AG04450 (cell line): ENCODE data around the gene ITM2C. TPM values are rescaled to one million over a fixed set of nuclear protein-coding genes. Genes with fewer than 3 reads are reported as not detected.

Source experiments
- CTCF ChIA-PET: fragments of 300-600, 350-600 bp; formaldehyde crosslinking; extraction: SDS; loops from one replicate; lab custom pipeline; 2022; ENCODE audit warnings: antibody characterized with exemption, inconsistent platforms; lab: Charles Lee
- POLR2A ChIA-PET: fragments of 350-600 bp; formaldehyde crosslinking; extraction: SDS; loops from one replicate; lab custom pipeline; 2021; ENCODE audit warnings: antibody characterized with exemption, inconsistent platforms; lab: Yijun Ruan, JAX
- DNase-seq: peaks from one replicate; pipeline ENCODE4 v3.0.0-alpha.2; 2011; ENCODE audit warnings: low read depth, low spot score
- H3K27ac ChIP-seq: one replicate; pipeline ENCODE4 v1.5.1; 2012; ENCODE audit warnings: low read depth, low read length, control low read depth
- H3K27me3 ChIP-seq: one replicate; pipeline ENCODE4 v1.6.0; 2012; ENCODE audit warnings: low read length; ENCODE audit not compliant: control insufficient read depth, insufficient read depth
- H3K4me3 ChIP-seq: 2 replicates; pipeline ENCODE4 v1.5.1; 2011; ENCODE audit warnings: mild to moderate bottlenecking, low read depth, low read length, control low read depth
- H3K9me3 ChIP-seq: 2 replicates; pipeline ENCODE4 v1.5.1; 2012; ENCODE audit warnings: low read length; ENCODE audit not compliant: control insufficient read depth, insufficient read depth
- CTCF ChIP-seq: IDR thresholded peaks from 2 replicates; pipeline ENCODE4 v1.5.1; 2011; ENCODE audit warnings: low read depth, low read length, control low read depth, inconsistent platforms
- polyA plus RNA-seq: library from polyadenylated mRNA; depleted of rRNA; stranded (reverse); fragments of >200 nt; gene quantifications from 2 replicates; pipeline ENCODE4 v1.2.3, GENCODE V29; 2011

Gene ITM2C
- polyA plus RNA-seq, 1 experiment: 371 TPM

- CTCF ChIA-PET: interaction anchor here (1.0 to 1.9 kb wide), 2 partner anchors 18 to 157 kb away, joined by 3 to 4 read pairs; no protein-coding TSS in a partner anchor
- no peak for DNase-seq
Observed at GRCh38 chr2:230830428-230830827, 34.3 kb upstream of the ITM2C start.

GRCh38 chr2:230840301-230840700, 24.4 kb upstream of the ITM2C start:
- CTCF ChIA-PET: interaction anchor here (0.7 to 2.2 kb wide), 4 partner anchors 8 to 212 kb away, joined by 3 to 12 read pairs (median 5); no protein-coding TSS in a partner anchor
- TF ChIP-seq CTCF: no peak

More at GRCh38 chr2:230830428-230830827, 34.3 kb upstream of the ITM2C start:
- H3K27ac ChIP-seq: no peak overlapping the region
- H3K27me3 ChIP-seq: peaks cover 23% of the 10 kb centered on the region
- H3K9me3 ChIP-seq: peaks cover 20% of the 10 kb centered on the region
- no peak for TF ChIP-seq CTCF
- POLR2A ChIA-PET: no interaction called here
- no peak overlapping the region for H3K4me3 ChIP-seq

GRCh38 chr2:230842473-230842872, 22.3 kb upstream of the ITM2C start:
- DNase-seq: no peak
- POLR2A ChIA-PET: no interaction called here
- Histone ChIP-seq H3K9me3 (peaks cover 13% of the 10 kb centered on the region; the same call in 1 of the 2 replicates), H3K27ac (no peak overlapping the region), H3K27me3 (peaks cover 30% of the 10 kb centered on the region), H3K4me3 (no peak overlapping the region)
- CTCF ChIA-PET: no interaction called here
- TF ChIP-seq CTCF: no peak

More at GRCh38 chr2:230840301-230840700, 24.4 kb upstream of the ITM2C start:
- POLR2A ChIA-PET: no interaction called here
- Histone ChIP-seq H3K9me3 (peaks cover 9% of the 10 kb centered on the region; the same call in 1 of the 2 replicates), H3K27ac (no peak overlapping the region), H3K27me3 (peaks cover 24% of the 10 kb centered on the region), H3K4me3 (no peak overlapping the region)
- DNase-seq: no peak

GRCh38 chr2:230843132-230843531, 21.6 kb upstream of the ITM2C start:
- CTCF ChIA-PET: no interaction called here

More at GRCh38 chr2:230843132-230843531, 21.6 kb upstream of the ITM2C start:
- Histone ChIP-seq H3K27ac (no peak overlapping the region), H3K27me3 (peaks cover 30% of the 10 kb centered on the region), H3K9me3 (peaks cover 12% of the 10 kb centered on the region; the same call in 1 of the 2 replicates), H3K4me3 (no peak overlapping the region)
- no peak for DNase-seq
- no peak for TF ChIP-seq CTCF
- POLR2A ChIA-PET: no interaction called here
